Gastrocnemius medialis (tissue), 4 donors: ENCODE results near the gene MBD5. TPM values are rescaled to one million over a fixed set of nuclear protein-coding genes. Genes with fewer than 3 reads are reported as not detected.

ENCODE experiments used
- ATAC-seq, 2 donors: fragments of 150-250 bp; one replicate each; pipeline ENCODE4 v1.9.1; 2016
- DNase-seq, 2 donors: peaks; one replicate each; pipeline ENCODE4 v3.0.0-alpha.2; 2019
- H3K27ac ChIP-seq, 4 donors: fragments of 200-600 bp; sonication (generic); 1 replicate in 1 of 4; 2 replicates in 3 of 4; pipeline ENCODE4 v1.5.1; 2016 to 2018; ENCODE audit warnings: mild to moderate bottlenecking in 2 of 4, moderate library complexity in 1 of 4
- H3K27me3 ChIP-seq, 3 donors: fragments of 200-600 bp; sonication (generic) in 2 of 3; 1 replicate in 1 of 3; 2 replicates in 2 of 3; pipeline versions ENCODE4 v1.5.1 to v1.6.0; 2016 to 2019; ENCODE audit warnings: mild to moderate bottlenecking in 1 of 3, moderate library complexity in 1 of 3
- H3K36me3 ChIP-seq, 2 donors: fragments of 200-600 bp; sonication (generic) in 1 of 2; one replicate each; pipeline ENCODE4 v1.5.1; 2017 to 2018
- H3K4me1 ChIP-seq, 2 donors: fragments of 200-600 bp; sonication (generic) in 1 of 2; one replicate each; pipeline ENCODE4 v1.5.1; 2016 to 2017; ENCODE audit warnings: mild to moderate bottlenecking in 2 of 2
- H3K4me3 ChIP-seq, 4 donors: fragments of 200-600 bp; sonication (generic) in 3 of 4; 1 replicate in 1 of 4; 2 replicates in 3 of 4; pipeline ENCODE4 v1.5.1; 2016 to 2019; ENCODE audit warnings: mild to moderate bottlenecking in 2 of 4
- H3K9me3 ChIP-seq, 3 donors: fragments of 200-600 bp; sonication (generic) in 2 of 3; 1 replicate in 1 of 3; 2 replicates in 2 of 3; pipeline ENCODE4 v1.5.1; 2016 to 2019
- POLR2A ChIP-seq, 2 donors: fragments of 450-650 bp; IDR thresholded peaks; one replicate each; pipeline ENCODE4 v1.6.1; 2017; ENCODE audit warnings: antibody characterized with exemption in 2 of 2, mild to moderate bottlenecking in 2 of 2, moderate library complexity in 2 of 2
- in situ Hi-C, 4 donors: fragments of 200-750 bp; cut with MboI; loops; one replicate each; pipeline versions ENCODE4 v1.15.0 to v1.8.0; 2017; ENCODE audit warnings: low sequenced_read_pairs in 4 of 4
- intact Hi-C: fragments of 100-400 bp; cut with DNase I; formaldehyde crosslinking; loops from one replicate; pipeline ENCODE4 v1.15.1; 2023; ENCODE audit warnings: low total_unique reads
- total RNA-seq, 4 donors: library from RNA; depleted of rRNA; stranded (reverse); fragments of >200 nt; gene quantifications; one replicate each; pipeline versions ENCODE4 v1.1.0 to v1.2.3, GENCODE V29; 2016
- TF ChIP-seq, protein P1 (sequence below), 5 experiments: fragments of 450-650 bp in 3 of 5; fragments of 200-600 bp in 2 of 5; sonication (generic) in 2 of 5; IDR thresholded peaks in 4 of 5; conservative IDR thresholded peaks in 1 of 5; 1 replicate in 4 of 5; 2 replicates in 1 of 5; pipeline ENCODE4 v1.5.1; 2016 to 2019; ENCODE audit warnings: antibody characterized with exemption in 5 of 5, mild to moderate bottlenecking in 3 of 5, moderate library complexity in 3 of 5

MBD5 gene
- total RNA-seq, 4 donors from 2014 or later: 15.2 to 27.2 (median 15.5) TPM

DNA sequence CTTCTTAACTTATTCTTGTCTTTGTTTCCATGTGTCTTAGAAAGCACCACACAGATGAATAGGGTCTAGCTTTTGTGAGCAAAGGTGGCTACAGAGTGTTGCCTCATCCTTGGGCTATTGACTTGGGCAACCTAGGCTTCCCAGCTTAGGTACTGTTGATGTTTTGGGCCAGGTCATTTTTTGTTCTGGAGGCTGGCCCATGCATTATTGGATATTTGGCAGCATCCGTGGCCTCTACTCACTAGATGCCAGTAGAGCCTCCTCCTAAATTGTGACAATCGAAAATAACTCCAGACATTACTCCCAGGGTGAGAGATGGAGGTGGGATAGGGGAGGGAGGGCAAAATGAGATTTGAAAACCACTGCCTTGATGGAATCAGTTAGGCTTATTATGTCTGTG, 496.4 kb downstream of the MBD5 start:
- in situ Hi-C loops (loop anchor here in 1 of 4 donors (10.0 kb wide), 1 partner anchor 582 kb away; no protein-coding TSS in a partner anchor), intact Hi-C loops (no loop called here)
- Histone ChIP-seq H3K9me3 (no peaks in the 10 kb centered on the region), H3K27ac (no peak overlapping the region), H3K4me3 (no peak overlapping the region), H3K4me1 (no peaks in the 10 kb centered on the region), H3K27me3 (no peaks in the 10 kb centered on the region), H3K36me3 (no peaks in the 10 kb centered on the region)
- TF ChIP-seq POLR2A (IDR thresholded peaks at IDR 0.05): no peak
- TF ChIP-seq, protein P1, sequence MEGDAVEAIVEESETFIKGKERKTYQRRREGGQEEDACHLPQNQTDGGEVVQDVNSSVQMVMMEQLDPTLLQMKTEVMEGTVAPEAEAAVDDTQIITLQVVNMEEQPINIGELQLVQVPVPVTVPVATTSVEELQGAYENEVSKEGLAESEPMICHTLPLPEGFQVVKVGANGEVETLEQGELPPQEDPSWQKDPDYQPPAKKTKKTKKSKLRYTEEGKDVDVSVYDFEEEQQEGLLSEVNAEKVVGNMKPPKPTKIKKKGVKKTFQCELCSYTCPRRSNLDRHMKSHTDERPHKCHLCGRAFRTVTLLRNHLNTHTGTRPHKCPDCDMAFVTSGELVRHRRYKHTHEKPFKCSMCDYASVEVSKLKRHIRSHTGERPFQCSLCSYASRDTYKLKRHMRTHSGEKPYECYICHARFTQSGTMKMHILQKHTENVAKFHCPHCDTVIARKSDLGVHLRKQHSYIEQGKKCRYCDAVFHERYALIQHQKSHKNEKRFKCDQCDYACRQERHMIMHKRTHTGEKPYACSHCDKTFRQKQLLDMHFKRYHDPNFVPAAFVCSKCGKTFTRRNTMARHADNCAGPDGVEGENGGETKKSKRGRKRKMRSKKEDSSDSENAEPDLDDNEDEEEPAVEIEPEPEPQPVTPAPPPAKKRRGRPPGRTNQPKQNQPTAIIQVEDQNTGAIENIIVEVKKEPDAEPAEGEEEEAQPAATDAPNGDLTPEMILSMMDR (IDR thresholded peaks at IDR 0.05 in 4 of 5, conservative IDR thresholded peaks at IDR 0.05 in 1 of 5): no peak
- ATAC-seq: no peak
- no peak for DNase-seq

DNA sequence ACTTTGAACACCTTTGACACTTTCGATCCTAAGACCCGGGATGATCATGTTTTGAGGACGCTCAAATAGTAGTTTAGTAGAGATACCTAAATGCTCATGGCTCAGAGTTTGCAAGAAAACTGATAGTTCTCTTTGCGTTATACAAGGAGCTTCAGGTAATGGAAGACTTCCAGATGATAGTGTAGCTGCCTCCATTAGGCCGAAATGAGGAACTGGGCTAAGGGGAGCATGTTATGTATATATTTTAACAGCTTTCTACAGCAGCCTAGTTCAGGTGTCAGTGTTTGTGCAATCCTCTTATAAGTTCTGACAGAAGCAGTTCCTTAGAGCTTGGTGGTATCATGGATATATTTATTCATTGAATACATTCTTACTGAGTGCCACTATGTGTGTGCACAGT, 496.9 kb downstream of the MBD5 start:
- in situ Hi-C loops: loop anchor here in 1 of 4 donors (10.0 kb wide), 1 partner anchor 583 kb away; no protein-coding TSS in a partner anchor
- no peak for DNase-seq
- Histone ChIP-seq H3K27me3 (no peaks in the 10 kb centered on the region), H3K4me1 (no peaks in the 10 kb centered on the region), H3K4me3 (no peak overlapping the region), H3K27ac (no peak overlapping the region), H3K9me3 (no peaks in the 10 kb centered on the region), H3K36me3 (no peaks in the 10 kb centered on the region)
- no peak for ATAC-seq
- intact Hi-C loops: no loop called here
- no peak for TF ChIP-seq POLR2A (IDR thresholded peaks at IDR 0.05)
- TF ChIP-seq, protein P1 (IDR thresholded peaks at IDR 0.05 in 4 of 5, conservative IDR thresholded peaks at IDR 0.05 in 1 of 5): no peak

DNA sequence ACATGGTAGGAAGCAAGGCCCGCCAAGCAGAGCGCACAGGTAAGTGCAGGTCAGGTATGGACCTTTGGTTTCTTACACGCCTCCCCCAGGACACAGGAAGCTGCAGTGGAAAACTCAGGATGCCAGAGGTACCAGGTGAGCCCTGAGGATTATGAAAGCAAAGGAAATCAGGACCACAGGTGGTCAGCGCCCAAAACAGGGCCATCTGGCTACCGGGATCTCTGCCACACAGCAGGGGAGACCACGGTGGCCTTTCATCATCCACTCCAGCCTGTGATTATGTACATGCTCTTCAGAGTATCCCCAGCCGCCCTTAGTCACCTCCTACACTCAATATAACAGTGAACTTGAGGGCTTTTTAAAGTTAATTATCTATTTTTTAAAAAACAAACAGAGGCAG, 498.1 kb downstream of the MBD5 start:
- in situ Hi-C loops (loop anchor here in 1 of 4 donors (10.0 kb wide), 1 partner anchor 584 kb away; no protein-coding TSS in a partner anchor), intact Hi-C loops (no loop called here)
- TF ChIP-seq, protein P1 (IDR thresholded peaks at IDR 0.05 in 4 of 5, conservative IDR thresholded peaks at IDR 0.05 in 1 of 5): no peak
- no peak for TF ChIP-seq POLR2A (IDR thresholded peaks at IDR 0.05)
- Histone ChIP-seq H3K4me1 (no peaks in the 10 kb centered on the region), H3K36me3 (no peaks in the 10 kb centered on the region), H3K27ac (no peak overlapping the region), H3K9me3 (no peaks in the 10 kb centered on the region), H3K27me3 (no peaks in the 10 kb centered on the region), H3K4me3 (no peak overlapping the region)
- DNase-seq (no peak), ATAC-seq (no peak)

DNA sequence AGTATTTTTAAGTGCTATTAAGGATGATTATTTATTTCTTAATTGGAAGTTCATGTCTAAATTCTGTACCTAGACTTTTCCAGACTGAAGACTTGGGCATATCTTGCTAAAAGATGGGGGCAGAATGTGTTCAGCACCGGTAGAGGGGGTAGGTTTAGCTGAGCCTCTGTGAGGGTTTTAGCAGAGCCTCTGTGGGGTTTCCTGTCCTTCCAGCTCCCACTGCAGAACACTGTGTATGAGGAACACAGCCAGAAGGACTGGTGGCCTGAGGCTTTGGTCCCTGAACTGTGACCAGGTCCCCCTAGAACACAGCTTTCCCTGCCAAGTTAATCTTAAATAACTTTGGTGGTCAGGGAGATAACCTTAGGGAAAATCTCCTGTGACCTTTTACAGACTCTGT, 500.3 kb downstream of the MBD5 start:
- no peaks in the 10 kb centered on the region for H3K27me3 ChIP-seq
- in situ Hi-C loops: no loop called here
- intact Hi-C loops: no loop called here
- no peaks in the 10 kb centered on the region for H3K9me3 ChIP-seq
- H3K4me1 ChIP-seq: no peaks in the 10 kb centered on the region
- no peak for TF ChIP-seq POLR2A (IDR thresholded peaks at IDR 0.05)
- TF ChIP-seq, protein P1 (IDR thresholded peaks at IDR 0.05 in 4 of 5, conservative IDR thresholded peaks at IDR 0.05 in 1 of 5): no peak
- DNase-seq (no peak), ATAC-seq (no peak)
- no peak overlapping the region for H3K4me3 ChIP-seq
- no peak overlapping the region for H3K27ac ChIP-seq
- no peaks in the 10 kb centered on the region for H3K36me3 ChIP-seq

DNA sequence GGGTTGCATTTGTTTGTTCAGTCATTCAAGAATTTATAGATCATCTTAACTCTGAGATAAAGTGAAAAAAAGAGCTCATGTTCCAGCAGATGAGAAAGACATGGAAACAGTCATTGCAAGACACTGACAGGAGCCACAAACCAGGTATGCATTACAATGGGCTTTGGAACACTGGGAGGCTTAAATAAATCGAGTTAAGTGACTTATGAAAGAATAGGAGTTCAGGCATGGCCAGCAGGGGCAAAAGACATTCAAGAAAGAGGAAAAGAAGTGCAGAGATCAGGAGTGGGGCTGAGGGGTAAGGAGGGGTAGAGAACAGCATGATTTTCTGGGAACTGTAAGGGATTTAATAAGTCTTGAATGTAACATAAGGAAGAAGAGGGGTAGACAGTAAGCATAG, 502.4 kb downstream of the MBD5 start:
- in situ Hi-C loops: no loop called here
- no peak for TF ChIP-seq POLR2A (IDR thresholded peaks at IDR 0.05)
- TF ChIP-seq, protein P1 (IDR thresholded peaks at IDR 0.05 in 4 of 5, conservative IDR thresholded peaks at IDR 0.05 in 1 of 5): no peak
- DNase-seq: no peak
- Histone ChIP-seq H3K36me3 (no peaks in the 10 kb centered on the region), H3K9me3 (no peaks in the 10 kb centered on the region), H3K27me3 (no peaks in the 10 kb centered on the region), H3K27ac (no peak overlapping the region), H3K4me1 (no peaks in the 10 kb centered on the region), H3K4me3 (no peak overlapping the region)
- intact Hi-C loops: no loop called here
- no peak for ATAC-seq
